RPMI7951 (cell line): ENCODE results near the gene TAC3. TPM values are rescaled to one million over a fixed set of nuclear protein-coding genes. Genes with fewer than 3 reads are reported as not detected.
"Not testable (repeated sequence)": the region's sequence is repeated elsewhere in the genome, so short reads cannot be mapped to it uniquely, and the experiment has no call there.

Source experiments
- DNase-seq: peaks from one replicate; pipeline ENCODE4 v3.0.0-alpha.2; 2012; ENCODE audit warnings: low read depth
- total RNA-seq: library from RNA; depleted of rRNA; stranded (reverse); fragments of >200 nt; shearing (Covaris generic); gene quantifications from 2 replicates; pipeline ENCODE4 v1.2.3, GENCODE V29; 2014; rRNA removed

Gene TAC3
- total RNA-seq, 1 experiment from 2014 or later, result not detected

DNA sequence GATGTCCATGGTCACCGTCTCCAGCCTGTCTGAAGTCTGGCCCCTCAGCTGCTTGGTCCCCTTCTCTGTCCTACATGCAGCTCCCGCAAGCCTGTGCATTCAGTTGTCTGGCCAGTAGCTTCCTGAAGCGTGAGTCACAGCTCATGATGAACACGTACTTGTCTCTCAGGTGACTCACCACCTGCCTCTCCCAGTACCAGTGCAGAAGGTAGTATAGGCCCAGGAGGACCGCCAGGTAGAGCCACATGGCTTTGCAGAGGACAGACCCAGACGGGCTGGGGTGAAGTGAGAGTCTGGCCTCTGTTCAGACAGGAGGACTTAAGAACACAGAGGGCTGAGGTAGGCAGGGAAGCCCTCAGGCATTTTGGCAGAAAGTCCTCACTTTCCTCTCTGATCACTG is 30.6 kb downstream of the TAC3 start:
- peak; percentile 45 for DNase-seq

DNA sequence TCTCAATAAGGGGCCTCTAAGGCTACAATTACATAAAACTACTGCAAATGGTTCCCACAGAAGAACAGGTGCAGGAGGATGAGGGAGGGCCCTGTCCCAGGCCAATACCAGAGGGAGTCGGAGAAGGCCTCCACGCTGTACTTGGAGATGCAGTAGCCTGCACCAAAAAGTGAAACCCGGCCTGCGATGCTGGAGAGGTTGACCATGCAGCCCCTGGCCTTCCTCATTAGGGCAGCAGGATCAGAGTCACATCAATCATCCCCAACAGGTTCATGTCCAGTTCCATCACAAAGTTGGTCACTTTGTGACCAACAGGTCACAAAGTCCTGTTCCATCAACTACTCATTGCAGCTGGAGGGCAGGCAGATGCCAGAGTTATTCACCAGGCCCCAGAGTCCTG is 32.9 kb downstream of the TAC3 start:
- no peak for DNase-seq

DNA sequence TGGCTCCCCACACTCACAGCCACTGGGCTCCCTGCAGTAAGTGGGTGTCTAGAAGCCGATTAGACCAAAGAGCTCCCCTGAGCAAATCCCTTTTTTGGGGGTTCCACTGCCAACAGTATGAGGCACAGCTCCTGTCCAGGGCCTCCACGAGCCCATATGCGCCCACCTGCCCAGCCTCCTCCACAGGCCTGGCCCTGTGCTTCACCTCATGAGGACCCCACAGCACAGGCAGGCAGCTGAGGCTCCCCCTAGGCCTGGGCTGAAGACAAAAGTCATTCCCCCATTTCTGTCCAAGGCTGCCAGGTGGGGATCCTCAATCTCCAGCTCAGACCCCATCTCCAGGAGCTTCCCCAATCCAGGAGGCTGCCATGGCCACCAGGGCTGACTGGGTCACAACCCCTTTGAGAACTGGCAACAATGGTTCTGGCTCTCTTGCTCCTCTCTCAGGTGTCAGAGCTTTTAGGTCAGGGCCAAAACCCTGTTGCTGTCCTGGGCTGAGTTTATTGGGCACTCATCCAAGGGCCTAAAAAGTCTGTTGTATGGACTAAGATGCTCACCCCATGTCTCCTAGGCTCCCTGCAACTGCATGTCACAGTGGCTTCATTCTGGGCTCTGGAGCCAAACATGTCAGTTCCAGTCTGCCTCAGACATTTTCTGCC is 33.6 kb downstream of the TAC3 start:
- not testable (repeated sequence) for DNase-seq

DNA sequence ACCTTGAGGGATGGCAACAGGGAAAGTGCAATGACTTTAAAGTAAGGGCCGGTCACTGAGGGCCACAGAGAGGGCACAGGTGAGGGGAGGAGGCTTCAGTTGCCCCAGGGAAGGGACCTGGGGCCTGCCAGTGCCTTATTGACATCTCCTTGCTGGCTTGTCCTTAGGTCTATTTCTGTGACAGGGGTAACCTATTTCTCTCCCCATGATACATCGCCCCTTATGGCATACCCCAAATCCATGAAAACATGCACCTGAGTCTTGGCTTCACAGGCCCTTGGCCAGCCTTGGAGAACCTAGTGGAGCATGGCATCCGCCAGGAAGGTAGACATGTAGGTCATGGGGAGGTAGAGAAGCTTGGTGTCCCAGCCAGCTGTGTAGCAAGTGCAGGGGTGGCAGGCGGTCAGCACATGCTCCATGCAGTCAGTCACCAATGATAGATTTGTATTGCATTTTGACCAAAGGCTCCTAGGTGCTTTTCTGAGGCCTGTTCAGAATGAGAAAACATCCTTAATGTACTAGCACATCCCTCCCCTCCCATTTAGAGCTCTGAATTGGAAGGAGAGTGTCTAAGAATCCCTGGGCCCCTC is 35.3 kb downstream of the TAC3 start:
- no peak for DNase-seq

DNA sequence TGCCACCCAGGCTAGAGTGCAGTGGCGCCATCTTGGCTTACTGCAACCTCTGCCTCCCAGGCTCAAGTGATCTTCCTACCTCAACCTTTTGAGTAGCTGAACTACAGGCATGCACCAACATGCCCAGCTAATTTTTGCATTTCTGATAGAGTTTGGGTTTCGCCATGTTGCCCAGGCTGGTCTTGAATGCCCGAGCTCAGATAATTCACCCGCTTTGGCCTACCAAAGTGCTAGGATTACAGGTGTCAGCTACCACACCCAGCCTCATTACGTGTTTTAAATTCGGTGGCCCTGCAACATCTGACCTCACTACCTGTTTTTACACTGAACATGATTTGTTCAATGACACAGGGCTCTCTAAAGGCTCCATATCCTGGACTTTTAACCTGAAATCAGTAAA is 36.1 kb downstream of the TAC3 start:
- no peak for DNase-seq

DNA sequence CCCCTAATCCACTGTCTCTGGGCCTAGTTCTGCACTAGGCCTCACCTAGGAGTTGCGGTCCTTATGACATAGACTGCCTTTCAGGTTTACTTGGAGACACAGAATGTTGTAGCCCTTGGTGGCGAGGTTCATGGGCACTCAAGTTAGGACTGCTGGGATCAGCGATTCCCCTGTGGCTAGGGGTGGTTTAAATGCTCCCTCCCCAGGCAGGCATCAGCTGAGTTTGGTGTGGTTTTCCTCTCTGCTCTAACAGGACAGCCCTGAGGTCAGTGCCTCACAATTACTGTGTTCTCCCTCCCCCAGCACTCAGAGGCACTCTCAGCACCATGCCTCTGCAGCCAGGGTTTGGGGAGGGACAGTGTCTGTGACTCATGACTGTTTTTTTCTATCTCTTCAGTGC is 36.7 kb downstream of the TAC3 start:
- no peak for DNase-seq

DNA sequence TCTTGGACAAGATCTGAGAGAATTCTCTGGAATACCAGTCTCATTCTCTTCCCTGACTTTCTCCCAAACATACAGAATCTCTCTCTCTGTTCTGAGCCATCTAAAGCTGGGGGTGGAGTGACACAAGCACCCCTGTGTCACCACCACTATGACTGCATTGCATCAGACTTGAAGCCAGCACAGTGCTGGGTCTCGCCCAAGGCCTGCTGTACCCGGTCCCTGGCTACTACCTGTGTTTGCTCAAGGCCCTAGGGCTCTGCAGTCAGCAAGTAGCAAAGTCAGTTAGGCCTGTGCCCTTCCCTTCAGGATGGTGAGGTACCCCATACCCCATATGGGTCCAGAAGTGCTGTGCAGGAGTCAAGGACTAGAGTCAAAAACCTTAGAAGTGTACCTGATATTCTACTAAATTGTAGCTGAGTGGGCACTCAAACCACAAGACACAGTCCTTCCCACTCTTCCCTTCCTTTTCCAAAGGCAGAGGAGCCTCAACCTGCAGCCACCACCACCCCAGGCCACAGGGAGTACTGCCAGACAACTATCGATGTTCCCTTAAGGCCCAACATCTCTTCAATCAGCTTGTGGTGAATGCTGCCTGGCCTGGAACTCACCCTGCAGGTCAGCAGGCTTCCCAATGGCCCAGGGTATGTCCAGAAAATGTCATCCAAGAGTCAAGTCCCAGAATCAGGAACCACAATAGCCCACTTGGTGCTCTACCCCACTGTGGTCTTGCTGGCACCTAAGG is 37.8 kb downstream of the TAC3 start:
- DNase-seq, result no peak

DNA sequence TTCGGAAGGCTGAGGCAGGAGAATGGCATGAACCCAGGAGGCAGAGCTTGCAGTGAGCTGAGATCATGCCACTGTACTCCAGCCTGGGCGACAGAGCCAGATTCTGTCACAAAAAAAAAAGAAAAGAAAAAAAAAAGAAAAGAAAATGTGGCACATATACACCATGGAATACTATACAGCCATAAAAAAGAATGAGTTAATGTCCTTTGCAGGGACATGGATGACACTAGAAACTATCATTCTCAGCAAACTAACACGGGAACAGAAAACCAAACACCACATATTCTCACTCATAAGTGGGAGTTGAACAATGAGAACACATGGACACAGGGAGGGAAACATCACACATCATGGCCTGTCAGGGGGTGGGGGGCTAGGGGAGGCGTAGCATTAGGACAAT is 39.0 kb downstream of the TAC3 start:
- DNase-seq, result not testable (repeated sequence)

DNA sequence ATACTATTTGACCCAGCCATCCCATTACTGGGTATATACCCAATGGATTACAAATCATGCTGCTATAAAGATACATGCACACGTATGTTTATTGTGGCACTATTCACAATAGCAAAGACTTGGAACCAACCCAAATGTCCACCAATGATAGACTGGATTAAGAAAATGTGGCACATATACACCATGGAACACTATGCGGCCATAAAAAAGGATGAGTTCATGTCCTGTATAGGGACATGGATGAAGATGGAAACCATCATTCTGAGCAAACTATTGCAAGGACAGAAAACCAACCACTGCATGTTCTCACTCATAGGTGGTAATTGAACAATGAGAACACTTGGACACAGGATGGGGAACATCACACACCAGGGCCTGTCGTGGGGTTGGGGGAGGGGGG is 42.1 kb downstream of the TAC3 start:
- not testable (repeated sequence) for DNase-seq

DNA sequence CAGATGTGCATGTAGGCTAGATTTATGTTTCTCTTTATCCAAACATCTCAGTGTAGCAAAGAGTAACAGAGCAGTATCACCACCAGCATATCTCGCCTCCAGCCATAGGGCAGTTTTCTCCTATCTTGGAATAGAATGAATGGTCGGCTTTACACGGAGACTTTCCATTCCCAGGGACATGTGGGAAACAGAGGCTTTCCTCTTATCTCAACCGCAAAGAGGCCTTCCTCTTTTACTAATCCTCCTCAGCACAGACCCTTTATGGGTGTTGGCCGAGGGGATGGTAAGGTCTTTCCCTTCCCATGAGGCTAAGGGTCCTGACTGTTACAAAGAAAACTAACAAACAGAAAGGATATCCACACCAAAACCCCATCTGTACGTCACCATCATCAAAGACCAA is 47.4 kb downstream of the TAC3 start:
- DNase-seq, result not testable (repeated sequence)

DNA sequence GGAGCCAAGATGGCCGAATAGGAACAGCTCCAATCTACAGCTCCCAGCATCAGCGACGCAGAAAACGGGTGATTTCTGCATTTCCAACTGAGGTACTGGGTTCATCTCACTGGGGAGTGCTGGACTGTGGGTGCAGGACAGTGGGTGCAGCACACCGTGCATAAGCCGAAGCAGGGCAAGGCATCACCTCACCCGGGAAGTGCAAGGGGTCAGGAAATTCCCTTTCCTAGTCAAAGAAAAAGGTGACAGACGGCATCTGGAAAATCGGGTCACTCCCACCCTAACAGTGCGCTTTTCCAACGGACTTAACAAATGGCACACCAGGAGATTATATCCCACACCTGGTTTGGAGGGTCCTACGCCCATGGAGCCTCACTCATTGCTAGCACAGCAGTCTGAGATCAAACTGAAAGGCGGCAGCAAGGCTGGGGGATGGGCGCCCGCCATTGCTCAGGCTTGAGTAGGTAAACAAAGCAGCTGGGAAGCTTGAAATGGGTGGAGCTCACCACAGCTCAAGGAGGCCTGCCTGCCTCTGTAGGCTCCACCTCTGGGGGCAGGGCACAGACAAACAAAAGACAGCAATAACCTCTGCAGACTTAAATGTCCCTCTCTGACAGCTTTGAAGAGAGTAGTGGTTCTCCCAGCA is 50.2 kb downstream of the TAC3 start:
- not testable (repeated sequence) for DNase-seq

DNA sequence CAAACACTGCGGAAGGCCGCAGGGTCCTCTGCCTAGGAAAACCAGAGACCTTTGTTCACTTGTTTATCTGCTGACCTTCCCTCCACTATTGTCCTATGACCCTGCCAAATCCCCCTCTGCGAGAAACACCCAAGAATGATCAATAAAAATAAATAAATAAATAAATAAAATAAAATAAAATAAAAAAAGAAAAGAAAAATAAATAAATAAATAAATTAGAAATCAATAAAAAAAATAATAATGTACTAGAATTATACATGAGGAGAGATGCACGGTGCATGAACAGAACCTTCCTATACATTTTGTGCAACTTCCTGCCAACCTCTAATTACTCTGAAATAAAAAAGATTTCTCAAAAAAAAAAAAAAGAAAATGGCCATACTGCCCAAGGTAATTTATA is 51.2 kb downstream of the TAC3 start:
- DNase-seq, result not testable (repeated sequence)

DNA sequence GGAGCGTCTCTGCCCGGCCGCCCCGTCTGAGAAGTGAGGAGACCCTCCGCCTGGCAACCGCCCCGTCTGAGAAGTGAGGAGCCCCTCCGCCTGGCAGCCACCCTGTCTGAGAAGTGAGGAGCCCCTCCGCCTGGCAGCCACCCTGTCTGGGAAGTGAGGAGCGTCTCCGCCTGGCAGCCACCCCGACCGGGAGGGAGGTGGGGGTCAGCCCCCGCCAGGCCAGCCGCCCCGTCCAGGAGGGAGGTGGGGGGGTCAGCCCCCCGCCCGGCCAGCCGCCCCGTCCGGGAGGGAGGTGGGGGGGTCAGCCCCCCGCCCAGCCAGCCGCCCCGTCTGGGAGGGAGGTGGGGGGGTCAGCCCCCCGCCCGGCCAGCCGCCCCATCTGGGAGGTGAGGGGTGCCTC is 52.8 kb downstream of the TAC3 start:
- not testable (repeated sequence) for DNase-seq

DNA sequence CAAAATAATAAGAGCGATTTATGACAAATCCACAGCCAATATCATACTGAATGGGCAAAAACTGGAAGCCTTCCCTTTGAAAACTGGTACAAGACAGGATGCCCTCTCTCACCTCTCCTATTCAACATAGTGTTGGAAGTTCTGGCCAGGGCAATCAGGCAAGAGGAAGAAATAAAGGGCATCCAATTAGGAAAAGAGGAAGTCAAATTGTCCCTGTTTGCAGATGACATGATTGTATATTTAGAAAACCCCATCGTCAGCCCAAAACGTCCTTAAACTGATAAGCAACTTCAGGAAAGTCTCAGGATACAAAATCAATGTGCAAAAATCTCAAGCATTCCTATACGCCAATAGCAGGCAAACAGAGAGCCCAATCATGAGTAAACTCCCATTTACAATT is 54.1 kb downstream of the TAC3 start:
- DNase-seq, result not testable (repeated sequence)

Other genes with a start within 250 kb of the TAC3 start
- gene SDR9C7, start 82.1 kb downstream of the TAC3 start, total RNA-seq, result not detected in 2 replicates
- gene RDH16, start 58.9 kb downstream of the TAC3 start, total RNA-seq, result 0.29 TPM in 1 of 2 replicates, not detected in the other
- gene ZBTB39, start 10.0 kb downstream of the TAC3 start, total RNA-seq, result 2.3 and 2.6 TPM in 2 replicates
- gene MYO1A, start 33.6 kb upstream of the TAC3 start, total RNA-seq, result not detected in 2 replicates
- 27.9 and 30.4 TPM in 2 replicates for gene NEMP1, start 62.3 kb upstream of the TAC3 start, total RNA-seq
- gene NAB2, start 72.6 kb upstream of the TAC3 start, total RNA-seq, result 10.9 and 17.6 TPM in 2 replicates
- gene STAT6, start 94.8 kb upstream of the TAC3 start, total RNA-seq, result 29.4 and 33.0 TPM in 2 replicates
- 28.8 and 31.6 TPM in 2 replicates for gene LRP1, start 112.0 kb upstream of the TAC3 start, total RNA-seq
- gene LRP1-AS, start 131.1 kb upstream of the TAC3 start, total RNA-seq, result not detected in 2 replicates
- 1.7 and 4.1 TPM in 2 replicates for gene NXPH4, start 200.3 kb upstream of the TAC3 start, total RNA-seq
- gene SHMT2, start 213.2 kb upstream of the TAC3 start, total RNA-seq, result 89.3 and 108 TPM in 2 replicates
- 0.84 TPM in 1 of 2 replicates, not detected in the other for gene STAC3, start 234.7 kb upstream of the TAC3 start, total RNA-seq